22Rv1 (cell line): ENCODE results near the gene TMEM117.

Experiments
- ZFX ChIP-seq: fragments of 450-650 bp; IDR thresholded peaks from 2 replicates; pipeline ENCODE4 v1.6.1; 2017; ENCODE audit warnings: antibody characterized with exemption, borderline replicate concordance
- TF ChIP-seq, protein P1 (sequence below): fragments of 450-650 bp; IDR thresholded peaks from 2 replicates; pipeline ENCODE4 v1.5.1; 2017; ENCODE audit warnings: mild to moderate bottlenecking

- TF ChIP-seq, protein P1, sequence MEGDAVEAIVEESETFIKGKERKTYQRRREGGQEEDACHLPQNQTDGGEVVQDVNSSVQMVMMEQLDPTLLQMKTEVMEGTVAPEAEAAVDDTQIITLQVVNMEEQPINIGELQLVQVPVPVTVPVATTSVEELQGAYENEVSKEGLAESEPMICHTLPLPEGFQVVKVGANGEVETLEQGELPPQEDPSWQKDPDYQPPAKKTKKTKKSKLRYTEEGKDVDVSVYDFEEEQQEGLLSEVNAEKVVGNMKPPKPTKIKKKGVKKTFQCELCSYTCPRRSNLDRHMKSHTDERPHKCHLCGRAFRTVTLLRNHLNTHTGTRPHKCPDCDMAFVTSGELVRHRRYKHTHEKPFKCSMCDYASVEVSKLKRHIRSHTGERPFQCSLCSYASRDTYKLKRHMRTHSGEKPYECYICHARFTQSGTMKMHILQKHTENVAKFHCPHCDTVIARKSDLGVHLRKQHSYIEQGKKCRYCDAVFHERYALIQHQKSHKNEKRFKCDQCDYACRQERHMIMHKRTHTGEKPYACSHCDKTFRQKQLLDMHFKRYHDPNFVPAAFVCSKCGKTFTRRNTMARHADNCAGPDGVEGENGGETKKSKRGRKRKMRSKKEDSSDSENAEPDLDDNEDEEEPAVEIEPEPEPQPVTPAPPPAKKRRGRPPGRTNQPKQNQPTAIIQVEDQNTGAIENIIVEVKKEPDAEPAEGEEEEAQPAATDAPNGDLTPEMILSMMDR: no peak
- no peak for TF ChIP-seq ZFX
Observed at GRCh38 chr12:43832463-43833168, 3.3 kb upstream of the TMEM117 start.
